ENCODE measurements around the gene PPP2R2D.

The PPP2R2D gene

GRCh38 chr10:131931981-131932380 lies 31.2 kb downstream of the PPP2R2D start:
- no peaks in the 10 kb centered on the region for H3K27me3 ChIP-seq (ENCODE audit: insufficient read depth, low read depth, severe bottlenecking)
- no peak overlapping the region for H3K27ac ChIP-seq
- peaks cover 11% of the 10 kb centered on the region; the same call in 1 of the 2 replicates for H3K36me3 ChIP-seq
- H3K4me3 ChIP-seq (ENCODE audit: low read depth, low read length) = no peak overlapping the region
- TF ChIP-seq CTCF (IDR thresholded peaks at IDR 0.05; ENCODE audit: low read depth, low read length) = no peak
- no peaks in the 10 kb centered on the region for H3K9me3 ChIP-seq (ENCODE audit: severe bottlenecking)
- no peak for DNase-seq

GRCh38 chr10:131933016-131933695 lies 32.3 kb downstream of the PPP2R2D start:
- H3K36me3 ChIP-seq = peaks cover 14% of the 10 kb centered on the region; the same call in 1 of the 2 replicates
- no peak for TF ChIP-seq CTCF (IDR thresholded peaks at IDR 0.05; ENCODE audit: low read depth, low read length)
- no peak overlapping the region for H3K4me3 ChIP-seq (ENCODE audit: low read depth, low read length)
- H3K27me3 ChIP-seq (ENCODE audit: insufficient read depth, low read depth, severe bottlenecking) = no peaks in the 10 kb centered on the region
- no peak for DNase-seq
- H3K9me3 ChIP-seq (ENCODE audit: severe bottlenecking) = no peaks in the 10 kb centered on the region
- H3K27ac ChIP-seq = no peak overlapping the region

GRCh38 chr10:131933696-131934086 lies 32.9 kb downstream of the PPP2R2D start:
- TF ChIP-seq CTCF (IDR thresholded peaks at IDR 0.05; ENCODE audit: low read depth, low read length) = no peak
- H3K36me3 ChIP-seq = peaks cover 20% of the 10 kb centered on the region
- H3K27me3 ChIP-seq (ENCODE audit: insufficient read depth, low read depth, severe bottlenecking) = no peaks in the 10 kb centered on the region
- H3K4me3 ChIP-seq (ENCODE audit: low read depth, low read length) = no peak overlapping the region
- H3K9me3 ChIP-seq (ENCODE audit: severe bottlenecking) = no peaks in the 10 kb centered on the region
- DNase-seq = no peak
- H3K27ac ChIP-seq = no peak overlapping the region

- DNase-seq = no peak
- peaks cover 21% of the 10 kb centered on the region for H3K36me3 ChIP-seq
- TF ChIP-seq CTCF (IDR thresholded peaks at IDR 0.05; ENCODE audit: low read depth, low read length) = no peak
- H3K9me3 ChIP-seq (ENCODE audit: severe bottlenecking) = no peaks in the 10 kb centered on the region
- H3K27ac ChIP-seq = no peak overlapping the region
- H3K27me3 ChIP-seq (ENCODE audit: insufficient read depth, low read depth, severe bottlenecking) = no peaks in the 10 kb centered on the region
- no peak overlapping the region for H3K4me3 ChIP-seq (ENCODE audit: low read depth, low read length)
Observed at GRCh38 chr10:131934769-131935168, 34.0 kb downstream of the PPP2R2D start.

GRCh38 chr10:131935260-131935659 lies 34.5 kb downstream of the PPP2R2D start:
- no peak overlapping the region for H3K4me3 ChIP-seq (ENCODE audit: low read depth, low read length)
- no peaks in the 10 kb centered on the region for H3K27me3 ChIP-seq (ENCODE audit: insufficient read depth, low read depth, severe bottlenecking)
- no peak for TF ChIP-seq CTCF (IDR thresholded peaks at IDR 0.05; ENCODE audit: low read depth, low read length)
- peaks cover 21% of the 10 kb centered on the region for H3K36me3 ChIP-seq
- H3K27ac ChIP-seq = no peak overlapping the region
- H3K9me3 ChIP-seq (ENCODE audit: severe bottlenecking) = no peaks in the 10 kb centered on the region
- no peak for DNase-seq

- Histone ChIP-seq H3K9me3 (ENCODE audit: severe bottlenecking) (no peaks in the 10 kb centered on the region), H3K36me3 (peaks cover 25% of the 10 kb centered on the region)
Observed at GRCh38 chr10:131936294-131936693, 35.5 kb downstream of the PPP2R2D start.

More at GRCh38 chr10:131936294-131936693, 35.5 kb downstream of the PPP2R2D start:
- no peak for DNase-seq
- no peak for TF ChIP-seq CTCF (IDR thresholded peaks at IDR 0.05; ENCODE audit: low read depth, low read length)
- no peak overlapping the region for H3K4me3 ChIP-seq (ENCODE audit: low read depth, low read length)
- H3K27ac ChIP-seq = no peak overlapping the region
- no peaks in the 10 kb centered on the region for H3K27me3 ChIP-seq (ENCODE audit: insufficient read depth, low read depth, severe bottlenecking)
